Measurements from ENCODE around the gene TMEM151B. TPM values are rescaled to one million over a fixed set of nuclear protein-coding genes. Genes with fewer than 3 reads are reported as not detected.

Gene TMEM151B
- total and polyA plus RNA-seq, 2 of the 13 experiments (the other 11 are each of a cell fraction or from before 2014, with no cell fraction given): not detected

DNA sequence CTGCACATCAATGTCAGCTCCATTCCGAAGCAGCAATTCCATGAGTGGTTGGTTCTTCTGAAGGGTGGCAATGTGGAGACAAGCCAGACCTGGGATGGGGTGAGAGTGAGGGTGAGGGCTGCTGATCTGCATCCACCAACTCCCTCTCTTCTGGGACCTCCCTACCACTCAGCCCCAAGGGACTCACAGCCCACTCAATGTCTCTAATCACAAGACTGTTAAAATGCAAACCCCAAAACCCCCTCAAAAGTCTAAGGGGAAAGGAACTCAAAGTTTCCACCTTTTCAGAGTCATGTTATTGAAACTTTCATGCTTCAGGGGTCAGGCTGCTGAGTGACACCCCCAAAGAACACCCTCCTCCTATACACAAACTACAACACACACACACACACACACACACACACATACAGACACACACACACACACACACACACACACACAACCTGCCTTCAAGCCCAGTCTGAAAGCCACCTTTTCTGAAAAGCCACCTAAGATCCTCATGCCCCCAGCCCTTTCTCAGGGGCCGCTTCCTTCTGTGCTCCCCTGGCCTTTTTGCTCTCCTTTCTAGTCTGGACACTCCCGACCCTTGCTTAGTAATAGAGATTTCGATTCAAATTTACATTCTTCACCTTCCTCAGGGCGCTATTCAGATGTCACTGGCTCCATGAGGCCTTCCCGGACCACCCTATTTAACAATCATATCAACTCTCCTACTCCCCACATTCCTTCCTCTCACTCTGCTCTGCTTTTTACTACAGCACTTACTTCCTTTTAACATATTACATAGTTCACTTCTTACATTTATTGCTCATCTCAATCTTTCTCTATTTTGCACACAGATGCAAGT, 9.6 kb upstream of the TMEM151B start:
- ChIA-PET CTCF (ENCODE audit: low intra/inter-chr PET ratio, low total read pairs) (no interaction called here), POLR2A (no interaction called here)
- no TSS peak for BruUV-seq (replicated peaks)
- DNase-seq (ENCODE audit: low spot score) (no peak), FAIRE-seq (no peak), ATAC-seq (no peak)
- no peaks in the 10 kb centered on the region for H3K9me3 ChIP-seq (ENCODE audit: low read length)
- H3K27me3 ChIP-seq (ENCODE audit: control insufficient read depth in 1 of 2, insufficient read depth in 2 of 2, low read length in 2 of 2): no peaks in the 10 kb centered on the region; a peak in 1 of 5 replicates
- peaks cover 11% of the 10 kb centered on the region for H4K20me1 ChIP-seq (ENCODE audit: insufficient read depth, low read length)
- peaks cover 2 to 30% of the 10 kb centered on the region in 2 experiments for H3K36me3 ChIP-seq (replicated peaks in 1 of 2; ENCODE audit: control insufficient read depth in 1 of 2, insufficient read depth in 2 of 2, low read length in 2 of 2)
- H3K79me2 ChIP-seq (ENCODE audit: insufficient read depth, low read length): peaks cover 29% of the 10 kb centered on the region
- H2AFZ ChIP-seq (ENCODE audit: low read length): no peak overlapping the region
- no peak overlapping the region for H3K4me3 ChIP-seq (replicated peaks in 1 of 3; ENCODE audit: insufficient read depth in 1 of 3, low read depth in 2 of 3, low read length in 3 of 3)
- TF ChIP-seq ZNF335 (CRISPR knock-in tag; IDR thresholded peaks at IDR 0.05) (no peak), ZBTB39 (CRISPR knock-in tag; IDR thresholded peaks at IDR 0.05) (no peak)
- in situ Hi-C loops (cut with HindIII; ENCODE audit: extremely low pct_ligation_motif_present, low pct_unique_long_range_greater_than_20kb) (no loop called here), intact Hi-C loops (cut with micrococcal nuclease; ENCODE audit: unreplicated experiment) (no loop called here)
- no peak overlapping the region for H3K27ac ChIP-seq (ENCODE audit: extremely low read length, insufficient read depth, low read length)
- H3K4me2 ChIP-seq (ENCODE audit: low read depth, low read length): no peak overlapping the region
- 88% methylated on average over 6 of the region's 6 CpGs for WGBS (ENCODE audit: low lambda C conversion rate)
- no peak overlapping the region for H3K9ac ChIP-seq (ENCODE audit: insufficient read depth, low read depth, low read length)
- peaks cover 47% of the 10 kb centered on the region for H3K4me1 ChIP-seq (ENCODE audit: insufficient read depth, low read length)

- no peak overlapping the region for H3K4me2 ChIP-seq (ENCODE audit: low read depth, low read length)
- H3K27ac ChIP-seq (ENCODE audit: extremely low read length, insufficient read depth, low read length): no peak overlapping the region
- H3K4me1 ChIP-seq (ENCODE audit: insufficient read depth, low read length): peaks cover 38% of the 10 kb centered on the region
- H3K36me3 ChIP-seq (replicated peaks in 1 of 2; ENCODE audit: control insufficient read depth in 1 of 2, insufficient read depth in 2 of 2, low read length in 2 of 2): peaks cover 2 to 30% of the 10 kb centered on the region in 2 experiments
- ATAC-seq: no peak
- in situ Hi-C loops (cut with HindIII; ENCODE audit: extremely low pct_ligation_motif_present, low pct_unique_long_range_greater_than_20kb): no loop called here
- no peak for FAIRE-seq
- H3K9ac ChIP-seq (ENCODE audit: insufficient read depth, low read depth, low read length): no peak overlapping the region
- H3K4me3 ChIP-seq (replicated peaks in 1 of 3; ENCODE audit: insufficient read depth in 1 of 3, low read depth in 2 of 3, low read length in 3 of 3): no peak overlapping the region
- no peaks in the 10 kb centered on the region for H3K9me3 ChIP-seq (ENCODE audit: low read length)
- H2AFZ ChIP-seq (ENCODE audit: low read length): no peak overlapping the region
- TF ChIP-seq AKNA (CRISPR knock-in tag; IDR thresholded peaks at IDR 0.05; ENCODE audit: borderline replicate concordance): no peak
- peak; percentile 50 for TF ChIP-seq AGO1 (IDR thresholded peaks at IDR 0.05; ENCODE audit: low read depth, low read length, poor library complexity, severe bottlenecking)
- POLR2A ChIA-PET: interaction anchor here (1.3 to 1.4 kb wide), 2 partner anchors 15 to 17 kb away, joined by 5 to 6 read pairs; partner anchors contain the start of gene HSP90AB1
- no peak for DNase-seq (ENCODE audit: low spot score)
- H4K20me1 ChIP-seq (ENCODE audit: insufficient read depth, low read length): peaks cover 2% of the 10 kb centered on the region; the same call in 1 of the 2 replicates
- 100% methylated on average over 1 of the region's 8 CpGs for WGBS (ENCODE audit: low lambda C conversion rate)
- no peaks in the 10 kb centered on the region; a peak in 1 of 5 replicates for H3K27me3 ChIP-seq (ENCODE audit: control insufficient read depth in 1 of 2, insufficient read depth in 2 of 2, low read length in 2 of 2)
- intact Hi-C loops (cut with micrococcal nuclease; ENCODE audit: unreplicated experiment): no loop called here
- peaks cover 20% of the 10 kb centered on the region for H3K79me2 ChIP-seq (ENCODE audit: insufficient read depth, low read length)
- CTCF ChIA-PET (ENCODE audit: low intra/inter-chr PET ratio, low total read pairs): no interaction called here
- BruUV-seq (replicated peaks): no TSS peak
These were observed 8.7 kb upstream of the TMEM151B start for GRCh38 chr6:44261581-44261980.

All from HepG2 (cell line).